ENCODE results near the gene SAA4. TPM values are rescaled to one million over a fixed set of nuclear protein-coding genes. Genes with fewer than 3 reads are reported as not detected.
"Not testable (repeated sequence)": the region's sequence is repeated elsewhere in the genome, so short reads cannot be mapped to it uniquely, and the experiment has no call there.

SAA4 gene
- total RNA-seq, 1 donor from 2014 or later = not detected

DNA sequence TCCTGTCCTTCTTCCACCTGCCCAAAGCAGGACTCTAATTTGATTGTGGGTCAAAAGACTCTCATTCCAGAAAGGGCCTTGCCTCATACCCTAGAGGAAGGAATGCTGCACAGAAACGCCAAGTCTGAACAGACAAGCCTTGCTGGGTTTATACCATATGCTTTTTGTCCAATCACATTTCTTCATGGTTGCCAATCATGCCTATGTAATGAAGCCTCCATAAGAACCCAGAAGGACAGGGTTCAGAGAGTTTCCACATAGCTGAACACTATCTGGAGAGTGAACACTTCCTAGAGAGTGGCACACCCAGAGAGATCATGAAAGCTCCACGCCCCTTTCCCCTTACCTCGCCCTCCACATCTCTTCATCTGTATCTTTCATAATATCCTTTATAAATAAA, 16.6 kb upstream of the SAA4 start:
- intact Hi-C loops (cut with DNase I) = no loop called here
- DNase-seq (ENCODE audit: low spot score) = no peak

DNA sequence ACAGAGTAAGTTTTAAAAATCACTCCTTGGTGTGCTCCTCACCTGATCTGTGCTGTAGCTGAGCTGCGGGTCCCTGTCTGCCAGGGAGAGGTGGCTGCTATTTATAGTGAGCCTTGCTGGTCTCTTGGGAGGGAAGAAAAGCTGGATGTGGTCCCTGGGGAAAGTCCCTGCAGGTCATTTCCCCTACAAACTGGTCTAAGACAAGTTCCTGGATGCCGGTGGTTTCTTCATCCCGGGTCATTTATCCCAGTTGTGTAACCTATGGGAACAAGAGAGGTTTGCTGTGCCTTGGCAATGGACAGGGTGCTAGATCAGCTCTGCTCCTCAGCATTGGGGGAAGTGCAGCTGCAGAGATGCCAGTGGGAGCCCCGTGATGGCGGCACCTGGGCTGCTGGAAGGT, 12.0 kb upstream of the SAA4 start, which contains the start of gene SAA2:
TSS of gene SAA2 (minus strand) at position 108 of the 400 bp plus-strand sequence. CDS start 657 bp downstream, outside the sequence.
- DNase-seq (ENCODE audit: low spot score) = no peak
- intact Hi-C loops (cut with DNase I) = no loop called here

DNA sequence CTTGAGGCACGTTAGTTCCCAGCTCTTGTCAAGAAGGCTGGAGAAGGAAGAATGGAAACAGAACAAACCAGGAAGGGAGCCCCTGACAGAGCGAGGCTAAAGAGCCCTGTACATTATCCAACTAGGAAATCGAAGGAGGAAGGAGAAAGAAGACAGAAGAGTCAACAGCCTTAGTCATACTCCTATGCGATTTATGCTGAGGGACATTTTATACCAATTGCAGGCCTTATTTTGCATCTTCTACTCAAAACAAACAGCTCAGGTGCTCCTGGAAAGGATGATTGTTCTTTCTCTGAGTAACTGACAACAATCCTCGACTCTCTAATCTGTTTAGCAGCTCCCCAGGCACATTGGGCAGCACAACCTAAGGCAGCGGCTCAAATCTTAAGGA, 10.6 kb upstream of the SAA4 start:
- DNase-seq (ENCODE audit: low spot score); intact Hi-C loops (cut with DNase I): not testable (repeated sequence)

DNA sequence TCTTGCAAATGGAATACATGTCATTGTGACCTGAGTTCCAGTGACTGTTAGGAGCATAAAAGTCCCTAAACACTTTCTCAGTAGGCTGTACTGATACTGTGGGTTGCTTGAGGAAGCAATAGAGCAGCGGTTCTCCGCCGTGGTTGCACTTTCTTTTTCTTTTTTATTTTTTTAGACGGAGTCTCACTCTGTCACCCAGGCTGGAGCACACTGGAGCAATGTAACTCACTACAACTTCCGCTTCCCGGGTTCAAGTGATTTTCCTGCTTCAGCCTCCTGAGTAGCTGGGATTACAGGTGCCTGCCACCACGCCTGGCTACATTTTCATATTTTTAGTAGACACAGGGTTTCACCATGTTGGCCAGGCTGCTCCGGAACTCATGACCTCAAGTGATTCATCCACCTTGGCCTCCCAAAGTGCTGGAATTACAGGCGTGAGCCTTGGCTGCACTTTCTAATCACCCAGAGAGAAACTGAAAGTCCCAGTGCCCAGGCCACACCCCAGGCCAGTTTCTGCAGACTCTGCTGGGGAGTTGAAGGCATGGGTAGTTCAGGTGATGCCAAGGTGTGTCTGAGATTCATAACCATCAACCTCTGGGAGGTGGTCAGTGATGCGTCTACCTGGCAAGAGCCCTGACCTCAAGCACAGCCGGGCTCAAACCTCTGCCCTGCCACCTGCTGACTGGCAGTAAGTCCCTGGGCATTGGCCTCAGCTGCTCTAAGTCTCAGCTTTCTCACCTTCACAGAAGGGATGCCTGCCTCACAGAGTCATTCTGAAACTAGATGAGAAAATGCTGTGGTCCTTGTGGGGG, 10.0 kb upstream of the SAA4 start:
- intact Hi-C loops (cut with DNase I); DNase-seq (ENCODE audit: low spot score): not testable (repeated sequence)

DNA sequence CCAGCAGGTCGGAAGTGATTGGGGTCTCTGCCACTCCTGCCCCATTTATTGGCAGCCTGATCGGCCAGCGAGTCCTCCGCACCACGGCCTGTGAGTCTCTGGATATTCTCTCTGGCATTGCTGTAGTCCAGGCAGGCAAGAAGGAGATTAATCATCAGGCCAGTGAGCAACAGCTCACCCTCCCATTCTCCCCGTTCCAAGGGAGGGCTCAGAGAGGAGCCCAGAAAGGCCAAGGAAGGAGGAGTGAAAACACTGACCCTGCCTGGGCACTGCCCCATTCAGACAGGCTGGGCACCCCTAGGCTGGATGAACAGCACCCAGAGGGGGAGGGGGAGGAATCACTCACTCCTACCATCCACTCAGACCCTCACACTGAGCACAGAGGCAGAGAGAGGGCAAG, 8.8 kb upstream of the SAA4 start:
- no peak for DNase-seq (ENCODE audit: low spot score)
- intact Hi-C loops (cut with DNase I) = no loop called here

DNA sequence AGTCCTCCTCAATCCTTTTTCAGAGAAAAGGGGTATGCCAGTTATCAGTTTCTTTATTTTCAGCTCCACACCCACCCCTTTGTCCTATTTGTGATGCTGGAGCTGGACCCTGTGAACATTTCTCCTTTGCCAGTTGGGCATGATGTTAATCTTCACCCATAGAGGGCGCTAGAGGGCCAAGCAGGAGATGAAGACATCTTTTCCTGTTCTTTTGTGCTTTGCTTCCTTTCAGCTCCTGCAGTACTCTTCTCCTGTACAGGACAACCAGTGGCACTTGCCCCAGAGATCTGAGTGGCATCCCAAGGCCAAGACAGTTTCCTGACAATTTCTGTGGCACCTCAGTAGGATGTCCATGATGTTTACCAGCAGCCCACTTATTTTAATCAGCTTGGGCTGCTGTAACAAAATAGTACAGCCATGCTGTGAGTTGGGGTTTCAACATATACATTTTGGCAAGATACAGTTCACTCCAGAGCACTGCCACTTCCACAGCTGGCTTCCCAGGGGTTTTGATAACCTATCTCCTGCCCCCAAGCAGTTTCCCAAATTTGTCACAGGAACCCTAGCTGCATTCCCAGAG, 7.3 kb upstream of the SAA4 start:
- intact Hi-C loops (cut with DNase I) = no loop called here
- DNase-seq (ENCODE audit: low spot score) = no peak

DNA sequence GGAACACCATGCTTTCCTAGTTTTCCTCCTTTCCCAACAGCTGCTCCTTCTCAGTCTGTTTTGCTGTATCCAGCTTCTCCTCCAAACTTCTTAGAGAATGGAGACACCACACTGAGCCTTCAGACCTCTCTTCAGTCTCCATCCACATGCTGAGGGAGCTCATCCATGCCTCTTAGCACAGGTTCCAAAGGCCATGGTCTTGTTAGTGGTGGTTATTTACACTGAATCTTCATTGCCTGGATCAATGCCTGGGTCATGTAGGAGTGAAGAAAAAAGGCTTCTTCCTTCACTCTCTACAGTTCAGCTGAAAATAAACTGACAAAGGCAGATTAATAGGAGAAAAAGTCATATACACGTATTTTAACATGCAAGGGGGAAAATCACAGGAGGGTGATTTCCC, 3.1 kb upstream of the SAA4 start:
- intact Hi-C loops (cut with DNase I) = no loop called here
- no peak for DNase-seq (ENCODE audit: low spot score)

DNA sequence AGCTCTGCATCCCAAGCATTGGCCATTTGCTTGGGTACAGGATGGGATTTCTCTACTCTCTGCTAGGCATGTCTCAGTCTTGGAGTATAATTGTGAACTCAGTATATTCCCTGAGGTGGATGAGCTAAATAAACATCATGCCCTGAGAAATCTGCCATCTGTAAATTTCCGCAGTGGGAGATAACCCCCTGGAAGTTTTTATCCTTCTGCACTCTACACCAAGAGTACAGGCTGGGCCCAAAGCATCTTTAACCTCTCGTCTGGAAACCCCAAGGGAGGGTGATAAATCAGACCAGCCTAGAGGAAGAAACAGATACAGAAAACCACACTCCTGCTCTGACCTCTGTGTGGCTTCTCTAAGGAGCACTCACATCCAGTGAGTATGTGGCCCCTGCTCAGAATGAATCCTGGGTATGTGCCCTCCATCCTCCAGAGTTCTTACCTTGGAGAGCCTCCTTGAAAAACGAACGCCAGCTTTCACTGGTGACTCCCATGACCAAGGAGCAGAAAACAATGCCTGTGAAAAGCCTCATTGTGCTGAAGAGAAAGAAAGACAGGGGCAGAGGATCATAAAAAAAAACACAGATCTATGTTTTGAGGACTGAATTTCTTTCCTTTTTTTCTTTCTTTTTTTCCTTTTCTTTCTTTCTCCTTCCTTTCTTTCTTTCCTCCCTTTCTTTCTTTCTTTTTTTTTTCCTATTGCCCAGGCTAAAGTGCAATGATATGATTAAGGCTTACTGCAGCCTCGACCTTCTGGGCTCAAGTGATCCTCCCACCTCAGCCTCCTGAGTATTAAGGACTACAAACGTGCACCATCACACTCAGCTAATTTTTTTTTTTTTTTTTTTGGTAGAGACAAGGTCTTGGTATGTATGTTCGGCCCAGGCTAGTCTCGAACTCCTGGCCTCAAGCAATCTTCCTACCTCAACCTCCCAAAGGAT, 938 bp downstream of the SAA4 start:
- intact Hi-C loops (cut with DNase I) = no loop called here
- no peak for DNase-seq (ENCODE audit: low spot score)

DNA sequence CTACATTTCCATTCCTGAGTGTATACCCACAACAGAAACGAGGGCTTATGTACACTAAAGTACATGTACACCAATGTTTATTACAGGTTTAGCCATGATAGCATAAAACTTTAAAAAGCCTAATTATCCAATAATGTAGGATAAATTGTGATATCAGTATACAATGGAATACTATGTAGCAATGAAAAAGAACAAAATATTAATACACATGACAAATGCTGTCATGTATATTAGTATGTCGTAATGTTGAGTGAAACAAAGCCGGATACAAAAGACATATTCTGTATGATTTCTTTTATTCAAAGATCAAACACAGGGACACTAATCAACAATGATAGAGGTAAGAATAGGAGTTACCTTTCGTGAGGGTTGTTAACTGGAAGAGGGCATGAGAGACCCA, 2.7 kb downstream of the SAA4 start:
- intact Hi-C loops (cut with DNase I) = no loop called here
- DNase-seq (ENCODE audit: low spot score) = no peak

DNA sequence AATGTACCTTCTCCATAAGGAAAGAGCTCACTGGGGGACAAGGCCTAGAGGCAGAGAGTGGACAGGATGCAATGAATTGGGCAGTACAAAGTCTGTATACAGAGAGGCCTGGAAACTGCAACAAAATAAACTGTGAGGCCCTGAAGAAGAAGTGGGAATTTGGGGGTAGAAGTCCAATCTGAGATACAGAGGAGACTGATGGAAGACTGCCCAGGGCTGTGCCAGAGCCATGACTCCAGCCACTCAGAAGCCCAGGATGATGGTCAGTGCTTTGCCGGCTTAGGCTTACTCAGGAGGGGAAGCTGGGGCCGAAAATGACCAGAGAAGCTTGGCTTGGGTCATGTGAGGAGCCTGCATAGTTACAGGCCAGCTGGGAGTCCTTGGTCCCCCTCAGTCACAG, 5.7 kb downstream of the SAA4 start:
- no peak for DNase-seq (ENCODE audit: low spot score)
- intact Hi-C loops (cut with DNase I) = no loop called here

DNA sequence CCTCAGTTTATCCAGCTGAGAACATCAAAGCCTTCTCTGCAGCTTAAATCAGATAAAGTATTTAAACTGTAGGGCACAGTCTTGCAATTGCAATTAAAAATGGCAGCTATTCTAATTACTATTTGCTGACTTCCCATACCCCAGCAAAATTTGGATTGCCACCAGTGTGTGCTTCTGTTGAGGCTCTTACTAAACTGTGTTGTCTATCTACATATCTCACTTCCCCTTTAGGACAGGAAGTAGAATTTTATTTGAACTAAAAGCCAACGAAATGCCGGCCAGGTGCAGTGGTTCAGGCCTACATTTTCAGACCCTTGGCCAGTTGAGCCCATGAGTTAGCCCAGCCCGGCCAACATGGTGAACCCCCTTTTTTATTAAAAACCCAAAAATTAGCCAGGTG, 7.1 kb downstream of the SAA4 start:
- intact Hi-C loops (cut with DNase I) = no loop called here

DNA sequence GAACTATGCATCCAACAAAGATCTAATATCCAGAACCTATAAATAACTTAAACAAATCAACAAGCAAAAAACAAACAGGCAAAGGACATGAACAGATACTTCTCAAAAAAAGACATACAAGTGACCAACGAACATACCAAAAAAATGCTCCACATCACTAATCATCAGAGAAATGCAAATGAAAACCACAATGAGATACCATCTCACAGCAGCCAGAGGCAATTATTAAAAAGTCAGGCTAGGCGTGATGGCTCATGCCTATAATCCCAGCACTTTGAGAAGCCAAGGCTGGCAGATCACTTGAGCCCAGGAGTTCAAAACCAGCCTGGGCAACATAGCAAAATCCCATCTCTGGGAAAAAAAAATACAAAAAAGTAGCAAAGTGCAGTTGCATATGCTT, 10.7 kb downstream of the SAA4 start:
- DNase-seq (ENCODE audit: low spot score) = no peak
- intact Hi-C loops (cut with DNase I) = no loop called here

More for the DNA sequence above, 7.1 kb downstream of the SAA4 start:
- DNase-seq (ENCODE audit: low spot score) = no peak

DNA sequence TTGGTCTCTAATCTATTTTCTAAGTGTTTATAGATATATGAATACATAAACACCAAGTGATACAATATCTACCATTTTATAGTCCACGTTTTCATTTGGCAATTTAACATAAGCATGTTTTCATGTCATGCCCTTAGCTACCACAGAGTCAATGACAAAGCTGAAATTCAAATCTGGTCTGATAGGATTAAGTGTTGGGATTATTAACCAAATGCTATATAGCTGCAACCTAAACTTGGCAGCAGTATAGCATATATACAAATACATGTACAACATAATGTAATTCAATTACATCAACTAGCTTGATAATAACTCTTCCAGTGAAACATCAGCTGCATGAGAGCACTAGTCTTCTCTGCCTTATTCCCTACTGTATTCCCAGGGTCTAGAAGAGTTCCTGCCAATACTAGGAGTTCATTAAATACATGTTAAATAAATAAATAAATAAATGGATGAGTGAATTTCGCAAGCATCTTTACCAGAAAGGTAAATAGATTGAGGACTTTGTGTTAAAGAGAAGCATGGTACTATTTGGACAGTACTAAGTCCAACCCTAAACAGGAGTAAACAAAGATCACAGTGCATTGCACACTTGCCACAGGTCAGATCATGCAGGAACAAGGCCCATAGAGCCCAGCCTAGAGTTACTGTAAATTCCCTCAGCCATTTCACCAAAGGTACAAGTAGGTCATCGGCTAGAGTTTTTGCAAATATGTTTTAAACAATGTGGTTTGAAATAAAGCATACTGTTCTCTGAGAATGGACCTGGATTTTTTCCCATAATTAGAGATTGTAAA, 12.8 kb downstream of the SAA4 start:
- DNase-seq (ENCODE audit: low spot score) = no peak
- intact Hi-C loops (cut with DNase I) = no loop called here

DNA sequence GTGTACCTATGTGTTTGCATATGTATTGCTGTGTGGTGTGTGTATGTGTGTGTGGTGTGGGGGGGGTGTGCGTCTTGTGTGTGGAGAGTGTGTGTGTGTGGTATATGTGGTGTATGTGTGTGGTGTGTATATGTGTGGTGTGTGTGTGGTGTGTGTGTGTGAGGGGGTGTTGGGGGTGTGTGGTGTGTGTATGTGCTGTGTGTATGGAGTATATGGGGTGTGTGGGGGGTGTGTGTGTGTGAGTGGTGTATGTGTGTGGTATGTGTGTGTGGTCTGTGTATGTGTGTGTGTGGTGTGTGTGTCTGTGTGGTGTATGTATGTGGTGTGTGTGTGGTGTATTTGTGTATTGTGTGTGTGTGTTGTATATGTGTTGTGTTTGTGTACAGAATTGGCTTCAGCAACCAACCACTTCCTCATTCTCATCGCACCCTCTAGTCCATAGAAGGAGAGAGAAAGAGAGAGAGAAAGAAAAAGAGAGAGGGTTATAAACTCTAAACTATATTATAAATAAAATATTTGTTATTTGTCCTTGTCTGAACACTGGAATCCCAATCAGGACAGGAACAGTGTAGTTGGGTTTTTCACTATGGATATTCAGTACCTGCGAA, 13.7 kb downstream of the SAA4 start:
- intact Hi-C loops (cut with DNase I) = no loop called here
- no peak for DNase-seq (ENCODE audit: low spot score)

DNA sequence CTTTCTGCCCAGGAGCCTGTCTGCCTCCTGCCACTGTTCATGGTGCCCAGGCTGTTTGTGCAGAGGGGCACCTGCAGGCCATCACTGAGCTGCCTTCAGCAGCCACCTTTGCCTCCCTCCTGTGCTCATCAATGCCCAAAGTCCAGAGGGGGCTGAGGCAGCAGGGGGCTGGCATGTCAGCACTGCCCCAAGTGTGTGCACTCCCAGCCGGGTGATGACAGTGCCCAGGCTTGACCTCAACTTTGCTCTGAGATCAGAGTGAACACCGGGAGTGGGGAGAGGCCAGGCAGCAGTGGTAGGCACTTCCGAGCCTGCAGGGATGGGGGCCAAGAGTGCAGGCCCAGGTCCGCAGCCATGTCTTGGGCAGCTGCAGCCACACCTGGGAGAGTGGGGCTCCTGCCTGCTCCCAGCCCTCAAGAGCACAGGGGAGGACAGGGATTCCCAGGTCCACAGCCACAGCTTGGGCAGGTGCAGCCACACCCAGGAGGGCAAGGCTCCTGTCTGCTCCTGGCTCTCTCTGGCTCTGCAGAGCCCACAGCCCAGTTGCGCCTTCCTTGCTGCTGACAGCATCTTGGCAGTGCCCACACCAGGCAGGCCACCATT, 15.2 kb downstream of the SAA4 start:
- DNase-seq (ENCODE audit: low spot score) = no peak
- intact Hi-C loops (cut with DNase I) = no loop called here

DNA sequence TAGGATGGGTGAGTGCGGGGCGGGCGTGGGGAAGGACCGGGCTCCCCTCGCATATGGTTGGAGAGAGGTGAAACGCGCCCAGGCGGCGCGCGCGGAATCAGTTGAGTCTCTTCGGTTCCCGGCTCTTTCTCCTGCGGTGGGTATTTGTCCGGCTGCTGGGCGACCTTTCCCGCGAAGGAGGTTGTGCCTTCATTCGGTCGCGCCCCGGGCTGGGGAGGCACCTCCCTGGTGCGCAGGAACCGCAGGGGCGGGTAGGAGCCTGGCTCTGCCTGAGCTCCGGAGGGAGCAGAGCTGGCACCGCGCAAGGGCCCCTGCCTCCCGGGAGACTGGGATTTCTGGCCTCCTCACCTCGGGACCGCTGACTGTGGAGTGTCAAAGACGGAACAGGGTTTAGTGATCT, 27.5 kb downstream of the SAA4 start:
- intact Hi-C loops (cut with DNase I) = no loop called here
- no peak for DNase-seq (ENCODE audit: low spot score)

DNA sequence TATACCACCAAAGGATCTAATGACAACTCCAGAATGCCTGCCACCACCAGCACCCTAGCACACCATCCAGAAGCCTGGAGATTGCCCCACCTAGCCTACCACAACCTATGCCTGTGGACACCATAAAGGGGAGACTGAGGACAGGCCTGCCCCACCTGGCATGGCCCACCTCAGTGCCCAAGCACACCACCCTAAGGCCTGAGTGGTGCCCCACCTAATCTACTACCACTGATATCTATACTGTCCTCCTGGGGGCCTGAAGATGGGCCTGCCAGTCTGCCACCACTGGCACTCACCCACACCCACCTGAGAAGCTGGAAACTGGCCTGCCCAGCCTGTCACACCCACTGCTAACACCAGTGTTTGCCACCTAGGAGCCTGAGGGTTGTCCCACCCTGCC, 31.8 kb downstream of the SAA4 start:
- DNase-seq (ENCODE audit: low spot score) = no peak
- intact Hi-C loops (cut with DNase I) = no loop called here

DNA sequence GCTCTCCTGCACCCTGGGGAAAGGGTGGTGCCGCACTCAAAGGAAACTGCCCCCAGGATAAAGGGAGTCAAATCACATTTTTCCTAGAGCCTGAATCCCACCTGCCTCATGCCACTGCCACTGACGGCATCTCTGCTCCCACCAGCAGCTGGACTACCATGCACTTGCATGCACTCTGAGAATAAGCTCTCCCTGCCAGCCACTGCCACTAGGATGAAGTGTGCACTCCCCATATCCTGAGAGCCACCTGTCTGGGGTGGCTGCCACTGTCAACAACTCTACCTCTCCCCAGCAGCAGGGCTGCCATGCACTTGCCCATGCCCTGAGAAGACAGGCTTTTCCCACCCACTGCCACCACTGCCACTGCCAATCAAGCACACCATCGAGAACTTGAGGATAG, 32.4 kb downstream of the SAA4 start:
- intact Hi-C loops (cut with DNase I) = no loop called here
- DNase-seq (ENCODE audit: low spot score) = no peak

DNA sequence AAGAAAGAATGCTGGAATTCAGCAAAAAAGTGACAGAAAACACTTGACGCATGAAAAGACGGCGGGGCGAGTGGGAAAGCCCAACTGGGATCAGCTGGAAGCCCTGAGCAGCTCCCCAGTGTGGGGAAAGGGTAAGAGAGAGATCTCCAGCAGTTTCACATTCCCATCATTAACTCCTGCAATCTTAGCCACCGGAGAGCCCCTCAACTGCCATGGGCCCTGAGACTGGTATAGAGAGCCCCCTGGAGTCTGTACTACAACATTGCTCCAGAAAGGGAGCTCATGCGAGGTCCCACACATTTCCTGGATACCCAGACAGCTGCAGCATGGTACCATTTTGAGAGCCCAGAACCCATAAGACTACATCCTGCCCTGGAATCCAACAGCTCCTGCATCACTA, 32.9 kb downstream of the SAA4 start:
- intact Hi-C loops (cut with DNase I) = no loop called here
- no peak for DNase-seq (ENCODE audit: low spot score)
